AG09309 (cell line): ENCODE results near the gene TSPAN18.

Experiments
- DNase-seq: peaks from one replicate; pipeline ENCODE4 v3.0.0-alpha.2; 2010; ENCODE audit warnings: low read depth
- H3K4me3 ChIP-seq: 2 replicates; pipeline ENCODE4 v1.5.1; 2011; ENCODE audit warnings: mild to moderate bottlenecking, low read depth, low read length, moderate library complexity; ENCODE audit not compliant: control insufficient read depth
- TF ChIP-seq, protein P1 (sequence below): IDR thresholded peaks from 2 replicates; pipeline ENCODE4 v1.5.1; 2011; ENCODE audit warnings: mild to moderate bottlenecking, low read depth, low read length, inconsistent platforms; ENCODE audit not compliant: insufficient read depth, control insufficient read depth; ENCODE audit errors: missing control alignments

The TSPAN18 gene

DNA sequence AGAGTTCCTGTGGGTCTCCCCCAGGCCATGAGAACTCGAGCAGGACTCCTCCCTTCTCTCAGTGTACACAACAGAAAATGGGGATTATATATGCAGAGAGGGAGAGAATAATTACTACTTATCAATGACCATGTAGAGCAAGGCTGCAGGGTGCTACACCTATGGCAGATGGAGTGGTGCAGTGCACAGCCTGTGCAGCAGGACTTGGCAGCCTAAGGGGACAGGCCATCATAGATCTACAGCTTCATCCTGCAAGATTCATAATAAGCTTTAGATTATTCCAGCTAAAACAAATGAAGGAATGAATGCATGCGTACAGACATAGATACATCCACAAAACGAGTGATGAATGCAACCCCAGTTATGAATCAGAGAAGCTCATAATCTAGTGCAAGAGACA lies 232.3 kb downstream of the TSPAN18 start:
- TF ChIP-seq, protein P1, sequence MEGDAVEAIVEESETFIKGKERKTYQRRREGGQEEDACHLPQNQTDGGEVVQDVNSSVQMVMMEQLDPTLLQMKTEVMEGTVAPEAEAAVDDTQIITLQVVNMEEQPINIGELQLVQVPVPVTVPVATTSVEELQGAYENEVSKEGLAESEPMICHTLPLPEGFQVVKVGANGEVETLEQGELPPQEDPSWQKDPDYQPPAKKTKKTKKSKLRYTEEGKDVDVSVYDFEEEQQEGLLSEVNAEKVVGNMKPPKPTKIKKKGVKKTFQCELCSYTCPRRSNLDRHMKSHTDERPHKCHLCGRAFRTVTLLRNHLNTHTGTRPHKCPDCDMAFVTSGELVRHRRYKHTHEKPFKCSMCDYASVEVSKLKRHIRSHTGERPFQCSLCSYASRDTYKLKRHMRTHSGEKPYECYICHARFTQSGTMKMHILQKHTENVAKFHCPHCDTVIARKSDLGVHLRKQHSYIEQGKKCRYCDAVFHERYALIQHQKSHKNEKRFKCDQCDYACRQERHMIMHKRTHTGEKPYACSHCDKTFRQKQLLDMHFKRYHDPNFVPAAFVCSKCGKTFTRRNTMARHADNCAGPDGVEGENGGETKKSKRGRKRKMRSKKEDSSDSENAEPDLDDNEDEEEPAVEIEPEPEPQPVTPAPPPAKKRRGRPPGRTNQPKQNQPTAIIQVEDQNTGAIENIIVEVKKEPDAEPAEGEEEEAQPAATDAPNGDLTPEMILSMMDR: no peak
- DNase-seq: no peak
- H3K4me3 ChIP-seq: no peak overlapping the region

DNA sequence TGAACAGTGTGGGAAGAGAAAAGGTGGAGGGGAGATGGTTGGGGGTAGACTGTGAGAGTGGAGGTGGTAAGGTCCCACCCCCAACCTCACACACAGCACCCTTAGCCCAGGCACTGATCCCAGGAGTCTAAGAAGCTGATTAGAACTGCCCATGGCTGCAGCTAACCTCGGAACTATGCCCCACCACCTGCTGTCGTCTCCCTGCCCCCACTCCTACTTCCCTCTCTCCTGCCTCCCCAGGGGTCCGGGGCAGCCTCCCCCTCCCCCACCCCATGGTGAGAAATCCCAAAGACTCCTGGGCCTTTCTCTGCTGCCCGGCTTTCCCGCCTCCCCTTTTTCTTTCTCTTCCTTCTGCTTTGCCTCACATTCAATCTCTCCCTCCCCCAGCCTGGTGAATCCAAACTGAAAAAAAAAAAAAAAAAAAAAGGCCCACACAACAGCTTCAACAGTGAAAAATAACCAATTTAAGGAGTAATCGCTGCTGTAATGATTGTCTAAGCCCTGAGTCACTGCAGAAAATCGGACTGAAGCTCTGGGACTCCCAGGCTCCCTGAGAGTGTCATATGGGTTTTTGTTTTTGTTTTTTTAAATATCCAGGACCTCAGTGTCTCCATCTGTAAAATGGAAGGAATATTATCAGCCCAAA lies 233.6 kb downstream of the TSPAN18 start:
- TF ChIP-seq, protein P1: no peak
- no peak overlapping the region for H3K4me3 ChIP-seq
- no peak for DNase-seq

DNA sequence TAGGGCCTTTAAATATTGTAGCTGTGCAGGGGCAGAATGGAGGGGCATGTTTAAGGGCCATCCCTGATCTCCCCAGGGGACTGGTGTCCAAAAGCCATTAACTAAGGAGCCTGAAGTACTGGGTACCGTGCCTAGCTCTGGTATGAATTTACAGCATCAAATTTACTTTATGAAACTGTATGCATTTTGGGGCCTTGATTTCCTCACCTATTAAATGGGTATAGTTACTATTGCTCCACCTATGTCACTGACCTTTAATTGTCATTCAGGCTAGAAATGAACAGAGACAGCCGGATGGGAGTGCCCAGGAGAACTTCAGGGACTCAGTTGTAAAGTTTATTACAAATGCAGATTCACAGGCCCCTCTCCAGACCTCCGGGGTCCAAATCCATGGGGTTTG lies 235.7 kb downstream of the TSPAN18 start:
- TF ChIP-seq, protein P1: no peak
- H3K4me3 ChIP-seq: no peak overlapping the region
- no peak for DNase-seq

DNA sequence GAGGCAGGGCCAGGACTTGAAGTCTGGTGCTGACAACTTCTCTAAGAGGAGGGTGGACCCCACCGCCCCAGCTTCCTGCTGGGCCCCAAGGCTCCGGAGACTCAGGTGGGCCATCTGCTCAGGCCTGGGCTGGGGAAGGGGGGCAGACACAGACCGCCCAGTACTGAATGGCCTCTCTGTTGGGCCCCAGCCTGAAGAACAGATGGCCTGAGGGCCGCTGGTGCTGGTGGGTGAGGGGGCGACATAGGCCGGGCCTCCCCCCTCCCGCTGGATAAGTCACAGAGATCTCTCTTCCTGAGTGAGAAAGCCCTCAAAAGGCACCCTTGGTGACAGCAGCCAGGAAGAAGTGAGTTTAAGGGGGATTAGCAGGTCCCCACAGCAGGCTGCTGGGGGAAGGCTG lies 236.4 kb downstream of the TSPAN18 start:
- TF ChIP-seq, protein P1: no peak
- DNase-seq: no peak
- no peak overlapping the region for H3K4me3 ChIP-seq

DNA sequence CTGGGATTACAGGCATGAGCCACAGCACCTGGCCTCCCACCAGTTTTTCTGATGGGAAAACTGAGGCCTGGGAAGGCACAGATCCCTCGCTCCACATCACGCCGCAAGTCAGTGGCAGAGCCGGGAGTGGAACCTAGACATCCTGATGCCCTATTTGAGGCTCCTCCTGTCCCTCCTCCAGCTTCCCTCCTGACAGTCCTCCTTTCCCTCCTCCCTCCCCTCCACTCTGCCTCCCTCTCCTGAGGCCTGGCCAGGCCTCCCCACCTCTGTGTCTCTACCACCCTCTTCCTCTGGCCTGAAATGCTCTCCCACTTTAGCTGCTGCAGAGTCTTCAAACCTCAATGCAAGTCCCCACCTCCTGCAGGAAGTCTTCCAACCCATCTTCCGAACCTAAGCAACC lies 237.2 kb downstream of the TSPAN18 start:
- H3K4me3 ChIP-seq: no peak overlapping the region
- TF ChIP-seq, protein P1: no peak
- no peak for DNase-seq

DNA sequence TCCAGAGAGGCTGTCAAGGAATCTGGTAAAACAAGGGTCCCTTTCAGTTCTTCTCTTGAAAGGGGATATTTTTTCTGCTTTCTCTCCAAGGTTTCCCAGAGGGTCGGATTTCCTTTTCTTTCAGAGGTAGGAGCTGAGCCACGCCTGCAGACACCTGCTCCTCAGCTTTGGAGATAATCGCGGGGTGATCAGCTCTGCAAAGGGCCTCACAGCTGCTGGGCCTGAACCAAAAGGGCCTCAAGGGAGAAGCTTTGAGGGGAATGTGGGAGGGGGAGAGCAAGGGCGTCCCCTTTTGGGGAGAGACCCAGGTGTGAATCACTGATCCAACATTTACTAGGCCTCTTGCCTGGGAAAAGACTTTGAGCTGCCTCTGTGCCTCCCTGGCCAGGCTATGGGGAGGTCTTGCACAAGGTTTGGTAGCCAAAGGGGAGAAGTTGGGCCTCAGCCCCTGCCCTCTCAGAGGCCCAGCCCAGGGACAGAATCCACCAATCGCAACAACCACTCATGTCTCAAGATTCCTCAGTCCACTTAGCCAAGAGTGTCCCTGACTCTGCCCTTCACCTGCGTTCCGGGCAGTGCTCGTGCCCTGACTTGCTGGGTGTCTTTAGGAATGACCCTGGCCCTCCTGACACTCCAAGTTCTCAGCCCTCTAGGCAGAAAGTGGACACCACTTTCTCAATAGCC lies 237.9 kb downstream of the TSPAN18 start:
- no peak for DNase-seq
- TF ChIP-seq, protein P1: no peak
- H3K4me3 ChIP-seq: no peak overlapping the region
